HG03196 (cell line): ENCODE results near the gene CEBPZOS.

Experiments
- ATAC-seq: cut with Tn5 transposase; IDR thresholded peaks from one replicate; pipeline ENCODE4 v1.9.1; 2021; ENCODE audit not compliant: unreplicated experiment

The CEBPZOS gene

GRCh38 chr2:37196320-37197195, at the start of gene CEBPZOS:
Gene CEBPZOS, plus strand, starts transcription at chr2:37196496. Its CDS starts 3,209 bp downstream, at chr2:37199705.
- ATAC-seq, result peak; percentile 75

- no peak for ATAC-seq
Observed at GRCh38 chr2:37148325-37148724, 48.0 kb upstream of the CEBPZOS start.

- no peak for ATAC-seq
Observed at GRCh38 chr2:37149626-37150322, 46.5 kb upstream of the CEBPZOS start.

DNA sequence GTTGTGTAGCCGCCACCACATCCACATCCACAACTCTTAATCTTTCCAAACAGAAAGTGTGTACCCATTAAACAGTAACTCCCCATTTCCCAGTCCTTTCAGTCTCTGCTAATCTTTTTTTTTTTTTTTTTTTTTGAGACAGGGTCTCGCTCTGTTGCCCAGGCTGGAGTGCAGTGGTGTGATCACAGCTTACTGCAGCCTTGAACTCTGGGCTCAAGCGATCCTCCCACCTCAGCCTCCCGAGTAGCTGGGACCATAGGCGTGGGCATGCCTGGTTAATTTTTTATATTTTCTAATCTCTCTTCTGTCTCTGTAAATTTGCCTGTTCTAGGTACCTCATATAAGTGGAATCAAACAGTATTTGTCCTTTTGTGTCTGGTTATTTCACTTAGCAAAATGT, 43.1 kb upstream of the CEBPZOS start:
- no peak for ATAC-seq

- no peak for ATAC-seq
Observed at GRCh38 chr2:37154785-37155184, 41.5 kb upstream of the CEBPZOS start.

GRCh38 chr2:37156071-37156856, 40.0 kb upstream of the CEBPZOS start:
- no peak for ATAC-seq

DNA sequence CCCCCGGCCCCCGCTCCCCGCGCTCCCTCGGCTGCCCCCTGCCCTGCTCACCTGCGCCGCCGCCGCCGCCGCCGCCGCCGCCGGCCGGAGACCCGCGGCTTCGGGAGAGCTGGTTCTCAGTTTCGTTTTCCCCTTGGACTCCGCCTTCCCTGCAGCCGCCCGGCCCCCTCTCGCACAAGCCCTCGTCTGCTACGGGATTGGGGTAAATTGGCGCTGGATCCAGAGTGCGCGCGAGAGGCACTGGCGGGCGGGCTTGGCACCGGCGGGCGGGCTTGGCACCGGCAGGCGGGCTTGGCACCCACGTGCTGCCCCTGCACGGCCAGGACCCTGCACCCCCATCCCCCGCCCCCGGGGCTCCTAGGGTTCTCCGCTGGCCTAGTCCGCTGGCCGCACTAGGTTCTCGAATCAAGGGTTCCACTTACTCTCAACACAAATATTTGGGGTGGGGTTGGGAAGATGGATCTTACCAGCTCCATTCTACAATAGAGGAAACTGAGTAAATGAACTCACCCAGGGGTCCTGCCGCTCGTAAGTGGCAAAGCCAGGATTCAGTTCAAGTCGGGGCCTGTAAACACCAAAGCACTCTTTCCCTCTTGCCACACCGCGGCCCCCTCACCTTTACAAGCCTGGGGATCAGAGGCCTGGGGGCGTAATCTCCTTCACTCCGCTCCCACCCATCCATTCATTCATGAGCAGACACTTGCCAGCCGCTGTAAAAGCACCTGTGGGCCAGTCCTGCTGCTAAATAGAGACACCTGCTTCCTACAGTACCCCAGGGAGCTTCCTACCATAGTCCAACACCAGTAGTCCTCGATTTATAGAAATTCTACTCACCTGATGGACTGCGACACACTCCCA, 39.2 kb upstream of the CEBPZOS start, which contains the start of gene EIF2AK2:
EIF2AK2 (minus strand) TSS at position 124 of the 858 bp plus-strand sequence. CDS start 9,174 bp downstream, outside the sequence.
- ATAC-seq, result peak; percentile 90

- no peak for ATAC-seq
Observed at GRCh38 chr2:37164757-37165156, 31.5 kb upstream of the CEBPZOS start.

DNA sequence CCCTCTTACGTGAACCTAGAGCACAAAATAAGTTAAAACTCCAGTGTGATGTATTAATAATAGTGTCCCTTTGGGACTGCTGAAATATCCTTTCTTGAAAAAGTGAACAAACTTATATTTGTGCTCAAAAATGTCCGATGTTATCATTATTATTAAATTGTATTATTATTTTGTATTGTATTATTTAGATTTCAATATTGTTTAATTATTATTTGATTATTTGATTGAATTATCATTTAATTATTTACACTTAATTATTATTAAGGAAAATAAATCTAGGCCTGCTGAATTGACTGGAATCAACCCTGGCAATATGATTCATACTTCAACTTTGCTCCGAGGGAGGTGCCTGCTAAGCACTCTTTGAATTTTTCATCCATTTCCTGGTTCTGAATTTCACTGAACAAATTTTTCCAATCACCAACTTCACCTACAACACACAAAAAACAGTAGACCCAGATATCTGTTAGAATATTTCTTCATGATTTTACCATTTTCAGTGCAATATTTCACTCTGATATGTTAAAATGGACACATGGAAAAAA, 28.6 kb upstream of the CEBPZOS start:
- ATAC-seq, result no peak

DNA sequence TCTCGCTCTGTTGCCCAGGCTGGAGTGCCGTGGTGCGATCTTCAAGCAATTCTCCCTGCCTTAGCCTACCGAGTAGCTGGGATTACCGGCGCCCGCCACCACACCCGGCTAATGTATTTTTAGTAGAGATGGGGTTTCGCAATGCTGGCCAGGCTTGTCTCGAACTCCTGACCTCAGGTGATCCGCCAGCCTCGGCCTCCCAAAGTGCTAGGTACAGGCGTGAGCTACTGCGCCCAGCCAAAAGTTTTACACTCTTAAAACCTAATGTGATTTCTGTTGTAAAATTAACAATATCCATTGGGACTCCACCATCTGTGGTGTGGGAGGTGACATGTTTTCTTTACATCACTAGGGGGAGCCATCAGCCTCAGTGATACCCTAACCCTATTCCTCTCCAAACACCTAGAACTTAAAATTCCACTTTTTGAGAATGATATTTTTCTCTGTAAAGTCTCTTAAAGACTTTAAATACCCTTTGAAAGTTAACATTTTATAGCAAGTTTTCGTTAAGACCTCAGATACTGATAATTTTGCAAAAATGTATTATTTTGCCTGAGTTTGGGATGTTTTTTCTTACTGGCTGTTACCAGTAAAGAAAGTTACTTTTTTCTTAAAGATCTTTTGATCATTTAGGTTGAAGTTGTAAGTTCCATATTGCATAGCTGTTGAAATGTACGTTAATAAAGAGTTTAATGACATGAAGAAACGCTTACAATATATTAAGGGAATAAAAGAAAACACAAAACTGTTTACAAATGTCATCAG, 27.9 kb upstream of the CEBPZOS start:
- no peak for ATAC-seq

DNA sequence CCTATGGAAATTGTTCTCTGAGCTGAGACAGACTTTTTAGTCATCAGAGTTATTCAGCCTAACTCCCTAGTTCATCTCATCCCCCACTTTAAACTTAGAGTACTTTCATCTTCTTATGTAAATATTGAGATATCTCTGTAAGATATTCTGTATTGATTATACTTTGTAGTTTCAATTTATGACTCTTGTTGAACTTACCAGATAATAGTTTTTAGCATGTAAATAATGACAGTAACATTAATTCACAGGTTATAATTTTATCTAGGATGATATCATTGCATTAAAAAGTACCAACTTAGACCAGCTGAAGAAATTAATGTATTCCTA, 24.7 kb upstream of the CEBPZOS start:
- ATAC-seq, result no peak

DNA sequence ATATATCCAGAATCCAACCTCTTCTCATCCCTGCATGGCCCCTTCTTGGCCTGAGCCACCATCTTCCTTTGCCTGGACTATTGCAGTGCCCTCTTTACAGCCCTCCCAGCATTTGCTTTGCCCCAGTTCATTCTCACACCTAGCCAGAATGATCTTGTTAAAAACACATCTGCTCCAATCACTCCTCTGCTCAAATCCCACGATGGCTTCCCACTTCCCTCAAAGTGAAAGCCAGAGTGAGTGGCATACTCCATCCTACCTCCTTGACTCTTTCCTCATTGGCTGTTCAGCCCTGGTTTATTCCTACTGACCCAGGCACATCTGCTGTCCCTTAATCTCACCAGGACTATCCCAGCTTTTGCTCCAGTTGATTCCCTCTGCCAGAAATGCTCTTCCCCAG, 22.6 kb upstream of the CEBPZOS start:
- ATAC-seq, result no peak

- ATAC-seq, result no peak
Observed at GRCh38 chr2:37180006-37180639, 16.2 kb upstream of the CEBPZOS start.

- ATAC-seq, result no peak
Observed at GRCh38 chr2:37180640-37181039, 15.7 kb upstream of the CEBPZOS start.

DNA sequence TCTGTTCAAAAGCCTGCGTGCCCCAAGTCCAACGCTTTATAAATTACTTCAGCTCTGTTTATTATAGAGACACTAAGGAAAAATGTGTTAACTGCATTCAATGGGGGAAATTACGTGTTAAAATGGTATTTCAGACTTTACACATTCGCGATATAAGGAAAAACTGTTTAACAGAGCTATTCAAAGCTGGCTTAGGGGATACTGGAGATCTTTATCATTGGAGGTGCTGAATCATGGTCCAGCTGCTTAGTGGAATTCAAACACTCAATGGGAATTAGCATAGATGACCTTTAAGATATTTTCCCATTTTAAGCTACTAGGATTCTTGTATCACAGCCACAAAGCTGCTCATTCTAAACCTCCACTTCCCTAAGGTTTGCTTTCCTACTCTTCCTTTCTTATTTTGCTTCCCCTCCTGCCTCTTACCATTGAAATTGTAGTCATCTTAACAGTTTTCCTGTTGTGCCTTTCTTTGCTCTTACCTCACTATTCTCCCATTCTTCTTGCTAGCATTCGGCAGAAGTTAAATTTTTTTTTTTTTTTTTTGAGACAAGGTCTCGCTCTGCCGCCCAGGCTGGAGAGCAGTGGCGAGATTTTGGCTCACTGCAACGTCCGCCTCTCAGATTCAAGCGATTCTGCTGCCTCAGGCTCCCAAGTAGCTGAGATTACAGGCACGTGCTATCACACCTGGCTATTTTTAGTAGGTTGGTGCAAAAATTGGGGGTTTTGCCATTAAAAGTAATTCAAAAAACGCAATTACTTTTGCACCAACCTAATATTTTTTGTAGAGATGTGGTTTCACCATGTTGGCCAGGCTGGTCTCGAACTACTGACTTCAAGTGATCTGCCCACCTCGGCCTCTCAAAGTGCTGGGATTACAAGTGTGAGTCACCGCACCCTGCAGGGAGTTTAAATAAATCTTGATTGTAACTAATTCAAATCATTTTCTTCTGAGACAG, 14.3 kb upstream of the CEBPZOS start:
- ATAC-seq, result no peak

DNA sequence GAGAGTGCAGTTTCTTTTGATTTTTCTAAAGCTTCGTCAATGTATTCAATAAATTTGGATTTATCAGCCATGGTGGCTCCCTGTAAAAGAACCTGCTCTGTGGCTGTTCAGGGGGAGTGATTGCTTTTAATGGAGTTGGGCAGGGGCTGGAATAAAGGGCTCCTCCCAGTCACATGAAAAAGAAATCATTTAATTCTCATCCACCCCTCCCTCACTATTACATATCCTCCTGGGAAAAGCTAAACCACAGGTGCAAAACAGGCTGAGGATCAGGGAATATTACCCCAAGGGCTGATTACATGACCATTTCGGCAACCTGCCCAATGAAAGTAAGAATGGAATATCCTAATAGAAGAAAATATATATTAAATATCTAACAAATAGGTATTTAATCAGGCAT, 7.7 kb upstream of the CEBPZOS start, which contains the start of gene SULT6B1:
SULT6B1 (minus strand) TSS at position 101 of the 400 bp plus-strand sequence; CDS start at position 71, 30 bp downstream.
- no peak for ATAC-seq

DNA sequence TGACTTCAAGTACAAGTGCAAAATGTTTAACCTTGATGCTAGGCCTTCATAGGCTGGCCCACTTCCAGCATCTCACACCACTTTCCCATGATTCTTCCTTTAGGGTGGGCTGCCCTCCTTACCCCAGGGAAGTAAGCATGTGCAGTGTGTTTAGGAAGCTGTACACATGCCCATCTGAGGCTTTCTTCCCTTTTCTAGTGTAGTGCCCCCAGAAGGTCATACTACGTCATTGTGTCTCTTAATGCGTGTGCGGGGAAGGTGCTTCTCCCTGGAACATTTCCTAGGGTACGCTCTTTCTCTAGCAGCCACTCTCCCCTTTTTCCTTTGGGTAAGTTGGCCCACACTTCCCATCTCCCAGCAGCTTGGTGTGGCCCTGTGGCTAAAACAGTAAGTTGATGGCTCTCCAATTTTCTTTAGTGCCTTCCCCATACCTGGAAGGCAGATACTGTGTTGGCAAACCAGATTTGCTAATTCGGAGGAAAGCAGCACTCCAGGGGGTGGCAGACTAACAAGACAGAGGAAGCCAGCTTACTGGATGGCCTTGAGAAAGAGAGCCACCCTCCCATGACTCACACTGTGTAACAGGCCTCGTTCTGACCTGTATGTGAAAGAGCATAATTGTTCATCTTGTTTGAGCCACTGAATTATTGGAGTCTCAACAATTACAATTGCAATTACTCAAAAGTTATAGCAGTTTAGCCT, 6.7 kb upstream of the CEBPZOS start:
- ATAC-seq, result no peak
